GM18508 (cell line): ENCODE measurements around the gene SYCN.
"Not testable (repeated sequence)": the region's sequence is repeated elsewhere in the genome, so short reads cannot be mapped to it uniquely, and the experiment has no call there.

Experiments used
- ATAC-seq: cut with Tn5 transposase; IDR thresholded peaks from one replicate; pipeline ENCODE4 v1.9.1; 2021; ENCODE audit warnings: moderate number of reproducible peaks; ENCODE audit not compliant: insufficient read depth, unreplicated experiment

SYCN gene

GRCh38 chr19:39230096-39230764 lies 26.2 kb upstream of the SYCN start:
- no peak for ATAC-seq

- ATAC-seq = no peak
Observed at GRCh38 chr19:39224910-39225309, 20.8 kb upstream of the SYCN start.

GRCh38 chr19:39223703-39224279 lies 19.7 kb upstream of the SYCN start:
- no peak for ATAC-seq

GRCh38 chr19:39219108-39219507 lies 15.0 kb upstream of the SYCN start:
- not testable (repeated sequence) for ATAC-seq

- ATAC-seq = no peak
Observed at GRCh38 chr19:39218230-39219007, 14.4 kb upstream of the SYCN start.

- no peak for ATAC-seq
Observed at GRCh38 chr19:39217094-39217493, 13.0 kb upstream of the SYCN start.

- ATAC-seq = not testable (repeated sequence)
Observed at GRCh38 chr19:39215323-39215722, 11.3 kb upstream of the SYCN start.

- no peak for ATAC-seq
Observed at GRCh38 chr19:39212375-39212742, 8.3 kb upstream of the SYCN start.

- ATAC-seq = no peak
Observed at GRCh38 chr19:39211731-39212374, 7.8 kb upstream of the SYCN start.

GRCh38 chr19:39209196-39209595 lies 5.1 kb upstream of the SYCN start:
- no peak for ATAC-seq

- no peak for ATAC-seq
Observed at GRCh38 chr19:39208175-39208795, 4.2 kb upstream of the SYCN start.

- no peak for ATAC-seq
Observed at GRCh38 chr19:39207293-39207836, 3.3 kb upstream of the SYCN start.

- no peak for ATAC-seq
Observed at GRCh38 chr19:39206122-39206521, 2.1 kb upstream of the SYCN start.

GRCh38 chr19:39205449-39205764 lies 1.3 kb upstream of the SYCN start:
- ATAC-seq = no peak

GRCh38 chr19:39202998-39203355 lies 1.1 kb downstream of the SYCN start:
- no peak for ATAC-seq

- no peak for ATAC-seq
Observed at GRCh38 chr19:39200803-39201115, 3.3 kb downstream of the SYCN start.

GRCh38 chr19:39200066-39200802 lies 3.8 kb downstream of the SYCN start:
- no peak for ATAC-seq

- no peak for ATAC-seq
Observed at GRCh38 chr19:39199025-39199424, 5.0 kb downstream of the SYCN start.

- ATAC-seq = no peak
Observed at GRCh38 chr19:39197808-39198207, 6.3 kb downstream of the SYCN start.
